ENCODE data around the gene CGN.

DNA sequence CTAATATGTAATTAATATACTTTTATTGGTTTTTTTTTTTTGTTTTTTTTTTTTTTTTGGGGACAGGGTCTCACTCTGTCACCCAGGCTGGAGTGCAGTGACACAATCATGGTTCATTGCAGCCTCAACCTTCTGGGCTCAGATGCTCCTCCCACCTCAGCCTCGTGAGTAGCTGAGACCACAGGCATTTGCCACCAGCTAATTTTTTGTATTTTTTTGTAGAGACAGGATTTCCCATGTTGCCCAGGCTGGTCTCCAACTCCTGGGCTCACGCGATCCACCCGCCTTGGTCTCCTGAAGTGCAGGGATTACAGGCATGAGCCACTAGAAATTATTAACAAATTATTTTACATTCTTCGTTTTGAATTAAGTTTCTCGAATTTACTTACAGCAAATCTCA is 35.1 kb upstream of the CGN start:
- no peak for TF ChIP-seq POLR2AphosphoS5 (IDR thresholded peaks at IDR 0.05)
- TF ChIP-seq, protein P1, sequence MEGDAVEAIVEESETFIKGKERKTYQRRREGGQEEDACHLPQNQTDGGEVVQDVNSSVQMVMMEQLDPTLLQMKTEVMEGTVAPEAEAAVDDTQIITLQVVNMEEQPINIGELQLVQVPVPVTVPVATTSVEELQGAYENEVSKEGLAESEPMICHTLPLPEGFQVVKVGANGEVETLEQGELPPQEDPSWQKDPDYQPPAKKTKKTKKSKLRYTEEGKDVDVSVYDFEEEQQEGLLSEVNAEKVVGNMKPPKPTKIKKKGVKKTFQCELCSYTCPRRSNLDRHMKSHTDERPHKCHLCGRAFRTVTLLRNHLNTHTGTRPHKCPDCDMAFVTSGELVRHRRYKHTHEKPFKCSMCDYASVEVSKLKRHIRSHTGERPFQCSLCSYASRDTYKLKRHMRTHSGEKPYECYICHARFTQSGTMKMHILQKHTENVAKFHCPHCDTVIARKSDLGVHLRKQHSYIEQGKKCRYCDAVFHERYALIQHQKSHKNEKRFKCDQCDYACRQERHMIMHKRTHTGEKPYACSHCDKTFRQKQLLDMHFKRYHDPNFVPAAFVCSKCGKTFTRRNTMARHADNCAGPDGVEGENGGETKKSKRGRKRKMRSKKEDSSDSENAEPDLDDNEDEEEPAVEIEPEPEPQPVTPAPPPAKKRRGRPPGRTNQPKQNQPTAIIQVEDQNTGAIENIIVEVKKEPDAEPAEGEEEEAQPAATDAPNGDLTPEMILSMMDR (IDR thresholded peaks at IDR 0.05): no peak
- TF ChIP-seq EP300 (IDR thresholded peaks at IDR 0.05): no peak
